Karpas-422 (cell line): ENCODE results near the gene U2AF1L4. TPM values are rescaled to one million over a fixed set of nuclear protein-coding genes. Genes with fewer than 3 reads are reported as not detected.

Experiments used
- DNase-seq: peaks from one replicate; pipeline ENCODE4 v3.0.0-alpha.2; 2015
- H2AFZ ChIP-seq: fragments of 200-600 bp; sonication (generic); 2 replicates; pipeline ENCODE4 v1.6.1; 2014; ENCODE audit warnings: antibody characterized with exemption, low read length, mixed read lengths
- H3K27ac ChIP-seq: fragments of 200-600 bp; sonication (generic); 2 replicates; pipeline ENCODE4 v1.5.1; 2014; ENCODE audit warnings: mild to moderate bottlenecking, low read length, moderate library complexity
- H3K27me3 ChIP-seq: fragments of 200-600 bp; sonication (generic); 2 replicates; pipeline ENCODE4 v1.6.1; 2014; ENCODE audit warnings: low read length, mixed read lengths
- H3K36me3 ChIP-seq: fragments of 200-600 bp; sonication (generic); 2 replicates; pipeline ENCODE4 v1.6.1; 2014; ENCODE audit warnings: low read length, mixed read lengths; ENCODE audit not compliant: insufficient read depth
- H3K4me1 ChIP-seq: fragments of 200-600 bp; sonication (generic); 2 replicates; pipeline ENCODE4 v1.6.1; 2014; ENCODE audit warnings: mild to moderate bottlenecking, low read length, mixed read lengths
- H3K4me2 ChIP-seq: fragments of 200-600 bp; sonication (generic); 2 replicates; pipeline ENCODE4 v1.6.1; 2014; ENCODE audit warnings: low read length, low read depth, mild to moderate bottlenecking; ENCODE audit not compliant: poor library complexity, severe bottlenecking
- H3K4me3 ChIP-seq: fragments of 200-600 bp; sonication (generic); 2 replicates; pipeline ENCODE4 v1.5.1; 2014; ENCODE audit warnings: mild to moderate bottlenecking, antibody characterized with exemption, low read length, mixed read lengths
- H3K79me2 ChIP-seq: fragments of 200-600 bp; sonication (generic); 2 replicates; pipeline ENCODE4 v1.6.1; 2014; ENCODE audit warnings: mild to moderate bottlenecking, low read length, mixed read lengths
- H3K9ac ChIP-seq: fragments of 200-600 bp; sonication (generic); 2 replicates; pipeline ENCODE4 v1.6.0; 2014; ENCODE audit warnings: low read length
- H3K9me2 ChIP-seq: fragments of 200-600 bp; sonication (generic), shearing (Covaris generic); replicated peaks from 2 replicates; pipeline ENCODE4 v1.6.0; 2014; ENCODE audit warnings: mild to moderate bottlenecking, low read length, moderate library complexity; ENCODE audit not compliant: insufficient read depth
- H3K9me3 ChIP-seq: fragments of 300-700, 200-600 bp; sonication (generic); 2 replicates; pipeline ENCODE4 v1.6.1; 2014; ENCODE audit warnings: low read length, mixed read lengths
- H4K20me1 ChIP-seq: fragments of 200-600 bp; sonication (generic); 2 replicates; pipeline ENCODE4 v1.6.1; 2014; ENCODE audit warnings: mild to moderate bottlenecking, antibody characterized with exemption, low read length, low read depth; ENCODE audit not compliant: insufficient read depth
- total RNA-seq: library from RNA; depleted of rRNA; stranded (reverse); fragments of >200 nt; shearing (Covaris generic); gene quantifications from 2 replicates; pipeline ENCODE4 v1.2.3, GENCODE V29; 2014; ENCODE audit warnings: low replicate concordance; rRNA removed

U2AF1L4 gene, protein sequence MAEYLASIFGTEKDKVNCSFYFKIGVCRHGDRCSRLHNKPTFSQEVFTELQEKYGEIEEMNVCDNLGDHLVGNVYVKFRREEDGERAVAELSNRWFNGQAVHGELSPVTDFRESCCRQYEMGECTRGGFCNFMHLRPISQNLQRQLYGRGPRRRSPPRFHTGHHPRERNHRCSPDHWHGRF
- 31.7 and 50.4 TPM in 2 replicates for total RNA-seq

DNA sequence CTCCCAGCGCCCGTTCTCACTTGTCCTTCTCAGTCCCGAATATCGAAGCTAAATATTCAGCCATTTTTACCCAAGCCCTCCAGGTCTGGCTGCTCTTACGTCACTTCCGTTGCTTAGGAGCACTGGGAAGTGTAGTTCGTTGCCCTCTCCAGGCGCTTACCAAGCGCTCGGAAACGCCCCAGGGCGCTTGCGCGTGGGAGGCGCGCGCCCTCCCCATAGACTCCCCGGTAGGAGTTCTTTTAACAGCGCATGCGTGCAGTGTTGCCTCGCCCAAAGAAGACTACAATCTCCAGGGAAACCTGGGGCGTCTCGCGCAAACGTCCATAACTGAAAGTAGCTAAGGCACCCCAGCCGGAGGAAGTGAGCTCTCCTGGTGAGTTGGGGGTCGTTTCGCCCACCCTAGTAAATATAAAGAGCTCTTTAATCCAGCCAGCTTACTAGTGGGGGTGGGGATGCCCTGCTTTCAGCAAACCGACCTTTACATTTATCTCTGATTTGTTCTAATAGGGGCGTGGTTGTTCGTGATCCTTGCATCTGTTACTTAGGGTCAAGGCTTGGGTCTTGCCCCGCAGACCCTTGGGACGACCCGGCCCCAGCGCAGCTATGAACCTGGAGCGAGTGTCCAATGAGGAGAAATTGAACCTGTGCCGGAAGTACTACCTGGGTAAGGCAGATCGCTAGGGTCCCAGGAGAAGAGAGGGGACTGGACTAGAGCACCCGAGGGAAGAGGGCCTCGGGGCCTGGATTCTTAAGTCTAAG is at the start of gene U2AF1L4, which contains the start of gene PSENEN:
U2AF1L4 (minus strand) TSS at position 91 of the 759 bp plus-strand sequence; CDS start at position 64, 27 bp downstream.
PSENEN (plus strand) TSS at position 324 of the 759 bp plus-strand sequence; CDS start at position 604, 280 bp downstream.
- Histone ChIP-seq H3K9ac (peak within 1 kb of the TSS; percentile 86), H3K4me3 (peak within 1 kb of the TSS; percentile 84), H3K9me2 (no peaks in the 10 kb centered on the region), H4K20me1 (no peaks in the 10 kb centered on the region), H3K27me3 (no peaks in the 10 kb centered on the region), H3K4me1 (peaks cover 64% of the 10 kb centered on the region), H3K79me2 (peaks cover 38% of the 10 kb centered on the region), H3K36me3 (no peaks in the 10 kb centered on the region), H3K4me2 (peak within 1 kb of the TSS; percentile 98), H2AFZ (peak within 1 kb of the TSS; percentile 58; the same call in 1 of the 2 replicates), H3K27ac (peak within 1 kb of the TSS; percentile 85), H3K9me3 (no peaks in the 10 kb centered on the region)
- peak; percentile 99 for DNase-seq

DNA sequence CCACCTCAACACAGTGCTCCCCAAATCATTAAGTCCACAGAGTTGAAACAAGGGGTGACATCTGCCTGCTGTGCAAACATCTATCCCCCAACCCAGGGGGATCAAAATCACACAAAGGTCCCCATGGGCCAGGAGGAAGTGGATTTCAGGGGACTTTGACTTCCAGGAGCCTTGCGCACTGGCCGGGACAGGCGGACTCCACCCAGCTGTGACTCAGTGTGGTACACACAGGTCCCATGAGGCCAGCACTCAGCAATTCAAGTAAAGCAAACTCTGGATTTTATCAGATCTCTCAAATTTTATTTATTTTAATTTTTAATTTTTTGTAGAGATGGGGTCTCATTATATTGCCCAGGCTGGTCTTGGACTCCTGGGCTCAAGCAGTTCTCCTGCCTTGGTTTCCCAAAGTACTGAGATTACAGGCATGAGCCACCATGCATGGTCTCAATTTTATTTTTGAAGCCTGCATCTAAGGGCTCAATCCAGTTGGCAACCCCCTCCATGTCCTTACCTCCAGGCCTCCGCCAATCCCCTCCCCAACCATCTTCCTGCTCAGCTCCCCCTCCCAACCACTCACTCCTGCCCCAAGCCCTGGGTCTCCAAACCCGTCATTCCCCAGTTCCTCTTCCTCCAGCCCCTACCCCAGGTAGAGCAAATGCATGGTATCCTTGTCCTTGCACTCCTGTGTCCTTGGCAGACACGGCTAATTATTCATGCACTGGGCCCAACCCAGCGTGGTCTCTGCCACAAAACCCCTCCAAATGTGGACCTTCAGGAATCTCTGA is 48.4 kb upstream of the U2AF1L4 start:
- Histone ChIP-seq H2AFZ (no peak overlapping the region), H3K79me2 (no peaks in the 10 kb centered on the region), H3K27me3 (no peaks in the 10 kb centered on the region), H3K9ac (no peak overlapping the region), H3K9me2 (no peaks in the 10 kb centered on the region), H3K4me1 (no peaks in the 10 kb centered on the region), H3K9me3 (no peaks in the 10 kb centered on the region), H3K4me2 (no peak overlapping the region), H3K4me3 (no peak overlapping the region), H4K20me1 (no peaks in the 10 kb centered on the region), H3K27ac (no peak overlapping the region), H3K36me3 (no peaks in the 10 kb centered on the region)
- DNase-seq = no peak

DNA sequence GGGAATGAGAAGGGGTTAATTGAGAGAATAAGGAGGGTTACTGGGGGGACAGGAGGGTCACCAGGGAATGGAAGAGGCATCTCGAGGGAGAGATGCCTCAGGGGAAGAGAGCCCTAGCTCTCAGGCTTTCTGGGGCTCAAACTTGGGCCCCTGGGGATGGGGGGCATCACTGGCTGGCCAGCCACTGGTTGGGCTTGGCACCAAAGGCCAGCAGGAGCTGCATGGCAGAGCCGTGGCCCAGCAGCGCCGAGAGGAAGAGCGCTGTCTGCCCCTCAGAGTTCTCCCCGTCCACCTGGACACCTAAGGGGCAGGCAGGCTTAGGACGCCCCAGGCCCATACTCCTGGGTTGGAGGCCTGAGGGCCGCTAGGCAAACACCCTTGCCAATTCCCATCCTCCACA is 47.7 kb upstream of the U2AF1L4 start:
- Histone ChIP-seq H3K9me2 (no peaks in the 10 kb centered on the region), H4K20me1 (no peaks in the 10 kb centered on the region), H3K79me2 (no peaks in the 10 kb centered on the region), H3K4me2 (no peak overlapping the region), H3K27ac (no peak overlapping the region), H3K36me3 (no peaks in the 10 kb centered on the region), H3K4me1 (no peaks in the 10 kb centered on the region), H3K4me3 (no peak overlapping the region), H3K27me3 (no peaks in the 10 kb centered on the region), H2AFZ (no peak overlapping the region), H3K9me3 (no peaks in the 10 kb centered on the region), H3K9ac (no peak overlapping the region)
- DNase-seq = no peak

DNA sequence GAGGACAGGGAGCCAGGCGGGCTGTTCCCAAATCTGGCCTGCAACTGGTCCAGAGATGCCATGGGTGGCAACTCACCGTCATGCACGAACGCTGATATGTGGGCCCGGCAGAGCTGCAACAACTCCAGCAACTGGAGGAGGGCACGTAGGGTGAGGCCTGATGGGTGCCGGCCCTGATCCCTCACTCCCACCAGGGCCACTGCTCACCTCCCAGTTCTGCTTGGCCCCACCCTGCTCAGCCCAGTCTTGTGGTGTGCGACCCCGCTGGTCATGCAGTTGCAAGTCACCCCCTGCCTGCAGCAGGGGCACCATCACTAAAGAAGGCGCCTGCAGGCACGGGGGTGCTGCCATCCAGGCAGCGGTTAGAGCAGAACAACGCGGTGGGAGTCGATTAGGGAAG is 47.1 kb upstream of the U2AF1L4 start:
- Histone ChIP-seq H3K79me2 (no peaks in the 10 kb centered on the region), H3K9me3 (no peaks in the 10 kb centered on the region), H4K20me1 (no peaks in the 10 kb centered on the region), H3K9me2 (no peaks in the 10 kb centered on the region), H3K4me1 (no peaks in the 10 kb centered on the region), H3K27me3 (no peaks in the 10 kb centered on the region), H3K27ac (no peak overlapping the region), H3K9ac (no peak overlapping the region), H3K4me2 (no peak overlapping the region), H3K36me3 (no peaks in the 10 kb centered on the region), H3K4me3 (no peak overlapping the region), H2AFZ (no peak overlapping the region)
- DNase-seq = no peak

DNA sequence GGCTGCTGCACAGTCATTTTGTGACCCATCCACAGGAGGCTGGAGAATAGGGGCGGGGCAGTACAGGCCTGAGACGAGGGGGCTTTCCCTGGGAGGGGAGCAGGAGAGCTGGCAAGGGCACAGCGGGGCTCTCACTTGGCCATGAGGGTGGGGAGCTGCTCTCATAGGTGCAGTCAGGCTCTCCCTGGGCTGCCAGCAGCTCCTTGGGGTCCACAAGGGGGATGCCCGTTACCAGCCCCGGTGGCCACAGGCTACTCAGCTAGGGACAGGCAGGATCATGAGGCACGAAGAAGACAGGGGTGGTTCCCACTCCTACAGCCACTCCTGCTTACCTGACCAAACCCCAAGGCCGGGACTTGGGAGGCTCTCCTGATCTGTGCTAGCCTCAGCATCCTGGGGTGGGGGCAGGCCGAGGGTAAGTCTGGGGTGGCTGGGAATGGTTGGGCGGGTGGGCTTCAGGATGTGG is 46.6 kb upstream of the U2AF1L4 start:
- H3K9me2 ChIP-seq = no peaks in the 10 kb centered on the region

DNA sequence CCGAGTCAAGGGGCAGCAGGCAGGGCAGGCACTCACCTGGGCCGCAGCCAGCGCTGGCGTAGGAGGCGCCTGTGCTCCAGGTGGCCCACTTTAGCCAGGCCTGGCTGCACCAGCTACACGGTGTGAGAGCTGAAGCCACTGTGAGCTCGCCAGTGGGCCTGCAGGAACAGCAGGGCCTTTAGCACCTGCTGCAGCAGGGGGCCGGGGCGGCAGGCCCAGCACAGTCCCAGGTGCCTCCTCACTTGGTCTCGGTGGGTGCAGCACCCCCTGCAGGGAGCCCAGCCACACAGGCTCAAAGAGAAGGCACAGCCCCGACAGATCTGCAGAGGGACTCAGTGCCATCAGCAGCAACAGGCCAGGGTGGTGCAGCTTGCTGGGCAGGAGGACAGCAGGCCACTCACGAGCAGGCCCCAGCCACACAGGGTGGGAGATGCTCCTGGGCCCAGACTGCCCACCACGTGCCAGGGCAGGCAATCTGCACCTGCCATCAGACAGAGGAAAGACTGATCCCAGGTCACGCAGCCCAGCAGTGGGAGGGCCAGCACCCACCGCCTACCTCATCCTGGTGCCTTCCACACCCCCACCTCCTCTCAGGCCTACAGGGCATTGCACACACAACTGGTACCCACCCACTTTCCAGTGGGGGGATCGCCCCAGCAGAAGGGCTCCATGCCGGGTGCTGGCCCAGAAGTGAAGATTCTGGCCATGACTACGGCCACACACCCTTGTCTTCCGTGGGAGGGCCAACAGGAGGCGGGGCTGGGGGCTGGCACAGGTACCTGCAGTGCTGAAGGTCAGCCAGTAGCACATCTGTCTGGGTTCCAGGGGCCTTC is 46.0 kb upstream of the U2AF1L4 start:
- no peak overlapping the region for H3K27ac ChIP-seq
- H3K9me2 ChIP-seq = no peaks in the 10 kb centered on the region
- H3K4me1 ChIP-seq = no peaks in the 10 kb centered on the region
- H4K20me1 ChIP-seq = no peaks in the 10 kb centered on the region
- peak; percentile 81 for DNase-seq
- H3K36me3 ChIP-seq = no peaks in the 10 kb centered on the region
- no peak overlapping the region for H3K4me3 ChIP-seq
- no peaks in the 10 kb centered on the region for H3K27me3 ChIP-seq
- no peak overlapping the region for H3K9ac ChIP-seq
- H3K79me2 ChIP-seq = no peaks in the 10 kb centered on the region
- H3K4me2 ChIP-seq = no peak overlapping the region
- H3K9me3 ChIP-seq = no peaks in the 10 kb centered on the region
- no peak overlapping the region for H2AFZ ChIP-seq

More for the DNA sequence above, 46.6 kb upstream of the U2AF1L4 start:
- DNase-seq = no peak
- Histone ChIP-seq H3K27ac (no peak overlapping the region), H3K27me3 (no peaks in the 10 kb centered on the region), H4K20me1 (no peaks in the 10 kb centered on the region), H2AFZ (no peak overlapping the region), H3K4me3 (no peak overlapping the region), H3K4me1 (no peaks in the 10 kb centered on the region), H3K9ac (no peak overlapping the region), H3K36me3 (no peaks in the 10 kb centered on the region), H3K4me2 (no peak overlapping the region), H3K9me3 (no peaks in the 10 kb centered on the region), H3K79me2 (no peaks in the 10 kb centered on the region)

DNA sequence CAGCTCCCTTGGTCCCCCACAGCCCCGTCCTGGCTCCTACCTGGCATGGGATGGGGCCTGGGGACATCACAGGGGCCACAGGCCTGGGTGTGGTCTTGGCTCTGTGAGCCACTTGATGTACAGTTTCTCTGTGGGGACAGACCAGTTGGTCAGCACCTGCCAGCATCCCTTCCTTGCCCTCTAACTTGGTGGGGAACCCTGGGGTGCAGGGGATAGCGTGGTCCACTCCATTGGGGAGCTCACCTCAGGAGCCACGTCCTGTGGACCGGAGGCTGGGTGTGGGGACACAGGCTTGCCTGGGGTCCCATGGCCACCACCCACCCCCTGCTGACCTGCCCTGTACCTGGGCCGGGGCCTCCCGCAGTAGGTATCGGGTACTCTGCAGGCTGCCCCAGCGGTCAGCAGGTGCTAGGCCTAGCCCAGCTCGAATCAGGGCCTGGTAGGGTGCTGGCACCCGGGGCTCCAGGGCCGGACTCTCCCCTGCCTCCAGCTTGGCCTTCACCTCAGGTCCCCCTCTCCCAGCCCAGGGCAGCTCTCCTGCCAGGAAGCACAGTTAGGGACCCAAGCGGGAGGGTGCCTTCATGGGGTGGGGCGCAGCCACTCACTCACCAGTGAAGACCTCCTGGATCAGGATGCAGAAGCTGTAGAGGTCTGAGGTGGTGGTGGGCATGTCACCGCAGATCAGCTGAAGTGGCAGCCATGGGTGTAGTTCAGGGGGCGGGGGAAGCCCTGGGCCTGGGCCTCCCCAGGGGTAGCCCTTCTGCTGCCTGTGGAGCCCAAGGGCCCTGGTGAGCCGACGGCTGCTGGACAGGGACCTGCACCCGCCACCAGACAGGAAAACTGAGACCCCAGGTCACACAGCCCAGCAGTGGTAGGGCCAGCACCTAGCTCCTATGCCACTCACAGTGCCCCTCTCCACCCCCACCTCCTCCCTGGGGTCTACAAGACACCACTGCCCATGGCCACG is 45.0 kb upstream of the U2AF1L4 start:
- Histone ChIP-seq H3K36me3 (no peaks in the 10 kb centered on the region), H3K27ac (no peak overlapping the region), H3K4me3 (no peak overlapping the region), H3K79me2 (no peaks in the 10 kb centered on the region), H4K20me1 (no peaks in the 10 kb centered on the region), H3K9me3 (no peaks in the 10 kb centered on the region), H3K4me1 (no peaks in the 10 kb centered on the region), H3K9me2 (no peaks in the 10 kb centered on the region), H3K4me2 (no peak overlapping the region), H3K9ac (no peak overlapping the region), H3K27me3 (no peaks in the 10 kb centered on the region), H2AFZ (no peak overlapping the region)
- no peak for DNase-seq
